ENCODE results near the gene SEC61B. TPM values are rescaled to one million over a fixed set of nuclear protein-coding genes. Genes with fewer than 3 reads are reported as not detected.
A peak's percentile ranks its signal among the peaks of the same experiment; 100 is the strongest.

Gene SEC61B
- total RNA-seq, 4 donors from 2014 or later: 47.7 to 73.6 (median 58.0) TPM

DNA sequence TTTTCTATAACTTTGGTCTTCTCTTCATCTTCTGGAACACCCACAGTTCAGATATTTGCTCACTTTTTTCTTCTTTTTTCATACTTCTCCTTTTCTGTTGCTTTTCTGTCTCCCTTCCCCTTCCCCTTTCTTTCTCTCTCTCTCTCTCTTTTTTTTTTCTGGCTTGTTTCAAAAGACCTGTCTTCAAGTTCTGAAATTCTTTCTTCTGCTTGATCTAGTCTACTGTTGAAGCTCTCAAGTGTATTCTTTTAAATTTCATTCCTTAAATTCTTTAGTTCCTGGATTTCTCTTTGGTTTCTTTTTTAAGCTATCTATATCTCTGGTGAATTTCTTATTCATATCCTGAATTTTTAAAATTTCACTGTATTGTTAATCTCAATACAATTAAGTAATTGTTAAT is 11.5 kb upstream of the SEC61B start:
- H3K9me3 ChIP-seq: no peaks in the 10 kb centered on the region
- no peaks in the 10 kb centered on the region for H3K4me1 ChIP-seq
- no peak overlapping the region for H3K4me3 ChIP-seq
- H3K27me3 ChIP-seq: no peaks in the 10 kb centered on the region
- TF ChIP-seq POLR2A (IDR thresholded peaks at IDR 0.05): no peak
- TF ChIP-seq, protein P1, sequence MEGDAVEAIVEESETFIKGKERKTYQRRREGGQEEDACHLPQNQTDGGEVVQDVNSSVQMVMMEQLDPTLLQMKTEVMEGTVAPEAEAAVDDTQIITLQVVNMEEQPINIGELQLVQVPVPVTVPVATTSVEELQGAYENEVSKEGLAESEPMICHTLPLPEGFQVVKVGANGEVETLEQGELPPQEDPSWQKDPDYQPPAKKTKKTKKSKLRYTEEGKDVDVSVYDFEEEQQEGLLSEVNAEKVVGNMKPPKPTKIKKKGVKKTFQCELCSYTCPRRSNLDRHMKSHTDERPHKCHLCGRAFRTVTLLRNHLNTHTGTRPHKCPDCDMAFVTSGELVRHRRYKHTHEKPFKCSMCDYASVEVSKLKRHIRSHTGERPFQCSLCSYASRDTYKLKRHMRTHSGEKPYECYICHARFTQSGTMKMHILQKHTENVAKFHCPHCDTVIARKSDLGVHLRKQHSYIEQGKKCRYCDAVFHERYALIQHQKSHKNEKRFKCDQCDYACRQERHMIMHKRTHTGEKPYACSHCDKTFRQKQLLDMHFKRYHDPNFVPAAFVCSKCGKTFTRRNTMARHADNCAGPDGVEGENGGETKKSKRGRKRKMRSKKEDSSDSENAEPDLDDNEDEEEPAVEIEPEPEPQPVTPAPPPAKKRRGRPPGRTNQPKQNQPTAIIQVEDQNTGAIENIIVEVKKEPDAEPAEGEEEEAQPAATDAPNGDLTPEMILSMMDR (IDR thresholded peaks at IDR 0.05): no peak
- peaks cover 0 to 4% (median 0%) of the 10 kb centered on the region in 3 donors for H3K36me3 ChIP-seq
- DNase-seq: no peak
- no peak overlapping the region for H3K27ac ChIP-seq

DNA sequence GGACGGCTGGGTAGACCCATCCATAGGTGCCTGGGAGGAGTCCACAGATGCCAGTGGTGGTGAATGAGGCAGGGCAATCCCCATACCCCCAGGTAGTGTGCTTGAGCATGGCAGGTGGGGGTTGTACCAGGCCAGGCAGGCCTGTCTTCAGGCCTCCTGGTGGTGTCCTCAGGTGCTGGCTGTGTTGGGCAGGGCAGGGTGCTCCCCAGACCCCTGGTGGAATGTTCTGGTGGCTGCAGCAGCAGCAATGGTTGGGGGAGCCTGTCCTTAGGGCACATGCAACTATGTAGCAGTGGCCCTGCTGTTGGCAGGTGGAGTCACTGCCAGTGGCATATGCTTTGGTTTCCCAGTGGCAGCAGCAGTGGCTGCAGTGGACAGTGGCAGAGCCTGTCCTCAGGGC is 10.3 kb upstream of the SEC61B start:
- Histone ChIP-seq H3K4me3 (no peak overlapping the region), H3K9me3 (no peaks in the 10 kb centered on the region), H3K4me1 (no peaks in the 10 kb centered on the region), H3K36me3 (peaks cover 0 to 4% (median 0%) of the 10 kb centered on the region in 3 donors), H3K27me3 (no peaks in the 10 kb centered on the region), H3K27ac (no peak overlapping the region)
- TF ChIP-seq, protein P1 (IDR thresholded peaks at IDR 0.05): no peak
- no peak for TF ChIP-seq POLR2A (IDR thresholded peaks at IDR 0.05)
- DNase-seq: no peak

DNA sequence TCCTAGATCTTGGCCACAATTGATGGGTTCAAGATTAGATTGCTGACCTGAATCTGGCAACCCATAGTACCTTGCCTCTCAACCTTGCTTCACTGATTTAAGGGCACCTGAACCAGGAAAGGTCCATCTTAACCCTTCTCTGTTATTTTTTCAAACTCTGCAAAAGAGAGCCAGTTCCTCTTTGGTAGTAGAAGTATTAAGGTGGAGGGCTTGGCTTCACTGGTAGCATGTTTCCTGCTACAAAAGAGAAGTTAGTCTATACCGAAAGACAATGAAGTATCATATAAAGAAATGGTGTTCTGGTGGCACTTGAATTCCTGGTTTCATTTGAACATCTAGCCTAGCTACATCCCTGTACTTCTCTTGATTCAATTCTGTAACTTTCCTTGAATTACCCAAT is 8.9 kb upstream of the SEC61B start:
- Histone ChIP-seq H3K9me3 (no peaks in the 10 kb centered on the region), H3K36me3 (peaks cover 0 to 6% (median 0%) of the 10 kb centered on the region in 3 donors), H3K4me1 (no peaks in the 10 kb centered on the region), H3K27ac (no peak overlapping the region), H3K4me3 (no peak overlapping the region), H3K27me3 (no peaks in the 10 kb centered on the region)
- DNase-seq: no peak
- TF ChIP-seq, protein P1 (IDR thresholded peaks at IDR 0.05): no peak
- no peak for TF ChIP-seq POLR2A (IDR thresholded peaks at IDR 0.05)

DNA sequence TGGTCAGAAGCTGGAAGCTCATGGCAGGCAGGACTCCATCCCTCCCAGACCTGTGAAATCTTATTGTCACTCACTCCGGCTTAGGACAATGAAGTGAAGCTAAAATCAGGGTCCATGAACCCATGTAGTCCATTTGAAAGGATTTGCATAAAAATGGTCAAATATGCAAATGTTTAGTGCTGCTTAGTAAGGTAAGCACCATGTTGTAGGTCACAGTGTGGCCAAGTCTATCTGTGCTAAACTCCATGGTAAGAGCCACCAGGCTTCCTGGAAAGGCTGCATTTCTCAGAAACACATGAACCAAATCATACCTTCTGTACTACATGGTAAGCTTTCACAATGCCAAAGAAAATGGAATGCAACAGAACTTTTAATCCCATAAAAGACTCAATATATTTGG is 6.0 kb upstream of the SEC61B start:
- DNase-seq: no peak
- H3K4me1 ChIP-seq: peaks cover 4 to 15% (median 11%) of the 10 kb centered on the region in 4 donors
- H3K9me3 ChIP-seq: no peaks in the 10 kb centered on the region

DNA sequence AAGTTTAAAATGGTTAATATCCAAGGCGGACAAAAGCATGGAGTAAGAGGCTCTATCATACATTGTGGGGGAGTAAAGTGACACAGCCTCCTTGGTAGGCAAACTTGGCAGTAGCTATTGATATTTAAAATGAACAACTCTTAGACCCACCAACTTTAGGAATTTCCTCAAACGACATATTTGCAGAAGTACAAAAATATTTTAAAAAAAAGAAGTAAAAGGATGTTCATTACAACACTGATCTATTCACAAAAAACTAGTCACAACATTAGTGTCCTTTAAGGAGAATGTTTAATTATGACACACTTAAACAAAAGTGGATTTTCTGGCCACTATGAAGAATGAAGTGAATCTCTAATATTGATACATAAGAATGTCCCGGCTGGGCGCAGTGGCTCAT is 2.1 kb upstream of the SEC61B start:
- peaks cover 4 to 30% (median 14%) of the 10 kb centered on the region in 4 donors for H3K4me1 ChIP-seq
- H3K36me3 ChIP-seq: peaks cover 0 to 8% (median 0%) of the 10 kb centered on the region in 3 donors
- no peak overlapping the region for H3K27ac ChIP-seq
- H3K27me3 ChIP-seq: no peaks in the 10 kb centered on the region
- no peaks in the 10 kb centered on the region for H3K9me3 ChIP-seq
- DNase-seq: no peak
- H3K4me3 ChIP-seq: peak overlapping the region in 1 of 4 donors; percentile 98
- no peak for TF ChIP-seq POLR2A (IDR thresholded peaks at IDR 0.05)
- TF ChIP-seq, protein P1 (IDR thresholded peaks at IDR 0.05): no peak

More for the DNA sequence above, 6.0 kb upstream of the SEC61B start:
- H3K4me3 ChIP-seq: no peak overlapping the region
- no peak overlapping the region for H3K27ac ChIP-seq
- no peak for TF ChIP-seq POLR2A (IDR thresholded peaks at IDR 0.05)
- TF ChIP-seq, protein P1 (IDR thresholded peaks at IDR 0.05): no peak
- peaks cover 0 to 8% (median 0%) of the 10 kb centered on the region in 3 donors for H3K36me3 ChIP-seq
- no peaks in the 10 kb centered on the region for H3K27me3 ChIP-seq

DNA sequence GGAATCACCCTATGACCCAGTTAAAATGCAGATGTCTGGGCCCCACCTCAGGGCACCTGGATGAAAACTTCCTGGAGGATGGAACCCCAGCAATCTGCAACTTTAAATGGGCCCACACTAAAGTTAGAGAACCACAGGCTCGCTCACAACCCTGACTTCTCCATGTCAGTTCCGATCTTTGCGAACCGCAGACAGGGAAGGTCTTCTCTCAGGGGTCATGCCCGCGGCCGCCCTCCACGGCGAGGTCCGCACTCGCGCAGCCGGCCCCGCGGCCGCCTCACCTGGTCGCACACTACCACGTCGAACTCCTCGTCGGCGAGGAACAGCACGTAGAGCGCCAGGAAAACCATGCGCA is 839 bp upstream of the SEC61B start:
- Histone ChIP-seq H3K27me3 (no peaks in the 10 kb centered on the region), H3K4me3 (peak overlapping the region; percentile 62 to 98 (median 90)), H3K27ac (peak overlapping the region; percentile 92 to 95 (median 94)), H3K36me3 (peaks cover 0 to 4% (median 0%) of the 10 kb centered on the region in 3 donors), H3K9me3 (no peaks in the 10 kb centered on the region), H3K4me1 (peaks cover 4 to 30% (median 14%) of the 10 kb centered on the region in 4 donors)
- TF ChIP-seq, protein P1 (IDR thresholded peaks at IDR 0.05): no peak
- TF ChIP-seq POLR2A (IDR thresholded peaks at IDR 0.05): no peak
- DNase-seq: peak in 1 of 3 donors; percentile 20
